HFF-Myc (cell line): ENCODE data around the gene NTMT2.

Experiments
- DNase-seq: peaks from one replicate; pipeline ENCODE4 v3.0.0-alpha.2; 2011; ENCODE audit warnings: low read depth; ENCODE audit errors: extremely low read depth
- H3K4me3 ChIP-seq: replicated peaks from 2 replicates; pipeline ENCODE4 v1.5.1; 2011; ENCODE audit warnings: low read depth, mild to moderate bottlenecking, control low read depth, low read length
- TF ChIP-seq, protein P1 (sequence below): IDR thresholded peaks from 2 replicates; pipeline ENCODE4 v1.5.1; 2012; ENCODE audit warnings: mild to moderate bottlenecking, low read depth, low read length, control low read depth; ENCODE audit errors: missing control alignments

NTMT2 gene

DNA sequence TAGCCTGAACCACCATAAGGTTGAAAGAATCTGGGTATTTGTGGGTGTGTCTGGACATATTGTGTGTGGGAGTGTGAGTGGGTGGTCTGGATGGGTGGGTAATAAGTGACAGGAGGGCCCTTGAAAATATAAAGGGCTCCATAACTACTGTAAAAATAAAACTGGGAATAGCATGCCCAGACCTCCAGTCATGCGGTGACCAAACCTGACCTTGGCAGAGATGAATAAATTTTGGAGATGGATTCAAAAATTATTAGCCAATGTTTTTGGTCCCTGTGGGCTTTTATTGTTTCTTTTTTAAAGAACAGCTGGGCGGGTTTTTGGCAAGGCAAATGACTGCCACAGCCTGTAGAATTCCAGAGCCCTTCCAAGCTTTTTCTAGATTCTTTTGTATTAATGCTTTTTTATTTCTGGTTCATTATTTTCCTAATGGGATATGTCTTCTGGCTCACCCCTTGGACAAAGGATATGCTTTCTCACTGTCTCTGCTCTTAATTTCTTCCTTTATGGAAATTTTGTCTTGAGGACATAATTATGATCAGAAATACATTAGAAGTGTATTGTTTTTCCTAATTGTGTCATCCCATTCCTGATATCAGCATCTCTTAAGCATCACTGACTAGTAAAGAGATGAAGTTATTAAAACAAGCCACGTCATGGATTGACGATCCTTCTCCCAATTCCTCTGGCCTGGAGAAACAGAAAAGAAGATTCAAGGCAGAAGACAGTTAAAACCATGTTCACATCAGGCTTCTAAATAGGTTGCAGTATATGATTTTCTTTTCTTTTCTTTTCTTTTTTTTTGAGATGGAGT, 69.5 kb downstream of the NTMT2 start:
- DNase-seq: no peak
- TF ChIP-seq, protein P1, sequence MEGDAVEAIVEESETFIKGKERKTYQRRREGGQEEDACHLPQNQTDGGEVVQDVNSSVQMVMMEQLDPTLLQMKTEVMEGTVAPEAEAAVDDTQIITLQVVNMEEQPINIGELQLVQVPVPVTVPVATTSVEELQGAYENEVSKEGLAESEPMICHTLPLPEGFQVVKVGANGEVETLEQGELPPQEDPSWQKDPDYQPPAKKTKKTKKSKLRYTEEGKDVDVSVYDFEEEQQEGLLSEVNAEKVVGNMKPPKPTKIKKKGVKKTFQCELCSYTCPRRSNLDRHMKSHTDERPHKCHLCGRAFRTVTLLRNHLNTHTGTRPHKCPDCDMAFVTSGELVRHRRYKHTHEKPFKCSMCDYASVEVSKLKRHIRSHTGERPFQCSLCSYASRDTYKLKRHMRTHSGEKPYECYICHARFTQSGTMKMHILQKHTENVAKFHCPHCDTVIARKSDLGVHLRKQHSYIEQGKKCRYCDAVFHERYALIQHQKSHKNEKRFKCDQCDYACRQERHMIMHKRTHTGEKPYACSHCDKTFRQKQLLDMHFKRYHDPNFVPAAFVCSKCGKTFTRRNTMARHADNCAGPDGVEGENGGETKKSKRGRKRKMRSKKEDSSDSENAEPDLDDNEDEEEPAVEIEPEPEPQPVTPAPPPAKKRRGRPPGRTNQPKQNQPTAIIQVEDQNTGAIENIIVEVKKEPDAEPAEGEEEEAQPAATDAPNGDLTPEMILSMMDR: no peak
- H3K4me3 ChIP-seq: no peak overlapping the region

DNA sequence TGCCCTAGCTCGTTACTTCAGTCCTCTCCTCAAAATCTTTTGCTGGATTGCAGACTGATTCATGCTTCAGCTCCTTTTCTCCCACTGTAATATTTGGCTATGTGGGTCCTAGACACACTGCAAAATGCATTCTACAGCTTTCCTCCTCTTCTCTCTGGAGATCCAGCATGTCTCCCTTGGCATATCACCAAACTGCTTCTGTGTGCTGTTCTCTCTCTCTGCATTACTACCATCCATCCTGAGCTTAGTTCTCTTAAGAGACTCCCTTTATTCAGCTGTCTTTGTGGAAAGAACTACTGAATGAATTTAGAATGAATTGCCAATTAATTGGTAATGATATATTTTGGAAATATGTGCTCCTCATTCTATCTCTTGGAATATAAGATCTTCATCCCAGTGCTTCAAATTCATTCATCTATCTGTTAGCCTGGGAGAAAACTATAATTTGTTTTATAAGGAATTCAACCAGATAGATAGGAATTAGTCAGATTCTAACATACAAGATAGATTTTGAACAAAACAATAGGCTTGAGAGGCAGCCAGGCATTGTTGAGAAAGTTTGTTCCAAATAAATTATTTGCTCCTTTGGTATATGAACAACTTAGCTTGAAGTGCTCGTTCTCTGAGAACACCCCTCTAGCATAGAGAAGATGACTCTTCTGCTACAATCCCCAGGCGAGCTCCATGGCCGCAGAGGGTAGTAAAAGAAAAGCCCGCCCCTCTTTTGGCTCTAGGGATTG, 71.9 kb downstream of the NTMT2 start:
- DNase-seq: no peak
- no peak overlapping the region for H3K4me3 ChIP-seq
- TF ChIP-seq, protein P1: no peak

DNA sequence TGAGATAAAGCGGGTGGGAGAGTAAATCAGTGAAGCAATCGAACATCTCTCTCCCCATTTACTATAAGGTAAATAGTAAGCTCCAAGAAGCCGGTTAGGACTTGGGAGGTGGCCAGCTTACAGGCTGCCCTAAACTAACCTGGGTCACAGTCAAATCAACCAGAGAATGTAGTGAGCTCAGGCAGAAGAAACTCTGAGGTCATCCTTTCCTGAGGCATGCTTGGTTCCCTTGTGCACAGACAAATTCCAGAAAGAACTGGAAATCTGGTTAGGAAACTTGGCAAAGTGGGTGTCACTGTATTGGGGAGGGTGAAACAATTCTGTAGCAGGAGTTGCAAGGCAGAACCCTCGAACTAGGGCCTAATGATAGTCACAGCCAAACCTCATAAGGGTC, 72.5 kb downstream of the NTMT2 start:
- TF ChIP-seq, protein P1: no peak
- DNase-seq: no peak
- no peak overlapping the region for H3K4me3 ChIP-seq
